IPS-18c (cell line): ENCODE results near the gene FLYWCH2.

Source experiments
- H3K4me3 ChIP-seq: 2 replicates; pipeline ENCODE4 v1.7.0; 2013; ENCODE audit warnings: low read depth, mild to moderate bottlenecking, low read length, moderate library complexity; ENCODE audit not compliant: insufficient read depth
- H3K9me3 ChIP-seq: one replicate; pipeline ENCODE4 v1.6.1; 2013; ENCODE audit warnings: mild to moderate bottlenecking, low read length, moderate library complexity; ENCODE audit not compliant: control insufficient read depth, insufficient read depth

Gene FLYWCH2

GRCh38 chr16:2867987-2868789 is 14.8 kb upstream of the FLYWCH2 start:
- H3K9me3 ChIP-seq: peaks cover 2% of the 10 kb centered on the region
- H3K4me3 ChIP-seq: peak overlapping the region; percentile 72

- no peaks in the 10 kb centered on the region for H3K9me3 ChIP-seq
- no peak overlapping the region for H3K4me3 ChIP-seq
Observed at GRCh38 chr16:2871926-2872325, 11.1 kb upstream of the FLYWCH2 start.

GRCh38 chr16:2874032-2874911 is 8.7 kb upstream of the FLYWCH2 start:
- Histone ChIP-seq H3K4me3 (no peak overlapping the region), H3K9me3 (no peaks in the 10 kb centered on the region)

GRCh38 chr16:2874912-2875362 is 8.1 kb upstream of the FLYWCH2 start:
- Histone ChIP-seq H3K4me3 (no peak overlapping the region), H3K9me3 (peaks cover 5% of the 10 kb centered on the region)

GRCh38 chr16:2879854-2880508 is 3.0 kb upstream of the FLYWCH2 start:
- Histone ChIP-seq H3K9me3 (peaks cover 7% of the 10 kb centered on the region), H3K4me3 (no peak overlapping the region)

GRCh38 chr16:2881783-2882649 is 999 bp upstream of the FLYWCH2 start:
- Histone ChIP-seq H3K4me3 (peak overlapping the region; percentile 89), H3K9me3 (peaks cover 7% of the 10 kb centered on the region)

GRCh38 chr16:2883458-2883908 is 468 bp downstream of the FLYWCH2 start:
- peaks cover 11% of the 10 kb centered on the region for H3K9me3 ChIP-seq
- H3K4me3 ChIP-seq: peak overlapping the region; percentile 89

- H3K4me3 ChIP-seq: peak overlapping the region; percentile 89
- H3K9me3 ChIP-seq: peaks cover 11% of the 10 kb centered on the region
Observed at GRCh38 chr16:2884041-2884451, 1.0 kb downstream of the FLYWCH2 start.

- H3K9me3 ChIP-seq: no peaks in the 10 kb centered on the region
- H3K4me3 ChIP-seq: no peak overlapping the region
Observed at GRCh38 chr16:2894231-2894630, 11.2 kb downstream of the FLYWCH2 start.

GRCh38 chr16:2895813-2896212 is 12.8 kb downstream of the FLYWCH2 start:
- Histone ChIP-seq H3K4me3 (no peak overlapping the region), H3K9me3 (no peaks in the 10 kb centered on the region)

GRCh38 chr16:2896480-2897010 is 13.5 kb downstream of the FLYWCH2 start:
- Histone ChIP-seq H3K9me3 (no peaks in the 10 kb centered on the region), H3K4me3 (no peak overlapping the region)

- Histone ChIP-seq H3K4me3 (no peak overlapping the region), H3K9me3 (no peaks in the 10 kb centered on the region)
Observed at GRCh38 chr16:2897110-2897509, 14.1 kb downstream of the FLYWCH2 start.

GRCh38 chr16:2898831-2899563 is 16.0 kb downstream of the FLYWCH2 start:
- H3K4me3 ChIP-seq: no peak overlapping the region
- no peaks in the 10 kb centered on the region for H3K9me3 ChIP-seq

- no peak overlapping the region for H3K4me3 ChIP-seq
- H3K9me3 ChIP-seq: no peaks in the 10 kb centered on the region
Observed at GRCh38 chr16:2899564-2900072, 16.6 kb downstream of the FLYWCH2 start.

- Histone ChIP-seq H3K9me3 (no peaks in the 10 kb centered on the region), H3K4me3 (no peak overlapping the region)
Observed at GRCh38 chr16:2900526-2901075, 17.6 kb downstream of the FLYWCH2 start.
